Measurements from ENCODE around the gene MISP3. TPM values are rescaled to one million over a fixed set of nuclear protein-coding genes. Genes with fewer than 3 reads are reported as not detected.

MISP3 gene
- polyA plus RNA-seq, 6 donors from 2014 or later = 0.16 to 0.53 (median 0.20) TPM; not detected in 3

GRCh38 chr19:14116918-14117578, 44.5 kb downstream of the MISP3 start:
- peak overlapping the region; percentile 80 to 95 (median 93) for H3K4me3 Mint-ChIP-seq
- H3K9me3 Mint-ChIP-seq = no peaks in the 10 kb centered on the region
- peak overlapping the region in 4 of 6 donors; percentile 24 to 89 (median 84) for H3K27ac Mint-ChIP-seq
- ATAC-seq (ENCODE audit: low read depth in 2 of 2) = no peak
- DNase-seq = no peak
- H3K36me3 Mint-ChIP-seq = no peaks in the 10 kb centered on the region
- no peaks in the 10 kb centered on the region for H3K27me3 Mint-ChIP-seq
- peaks cover 39 to 45% (median 44%) of the 10 kb centered on the region in 3 donors for H3K4me1 Mint-ChIP-seq

GRCh38 chr19:14117668-14118164, 45.1 kb downstream of the MISP3 start, which contains the start of gene PRKACA:
Gene PRKACA, minus strand, starts transcription at chr19:14117762. Its CDS starts 215 bp downstream, at chr19:14117547.
- H3K27me3 Mint-ChIP-seq = no peaks in the 10 kb centered on the region
- DNase-seq = peak; percentile 99
- H3K9me3 Mint-ChIP-seq = no peaks in the 10 kb centered on the region
- no peaks in the 10 kb centered on the region for H3K36me3 Mint-ChIP-seq
- peaks cover 39 to 45% (median 44%) of the 10 kb centered on the region in 3 donors for H3K4me1 Mint-ChIP-seq
- H3K27ac Mint-ChIP-seq = peak within 1 kb of the TSS; percentile 93 to 100 (median 98)
- peak within 1 kb of the TSS; percentile 92 to 98 (median 96) for H3K4me3 Mint-ChIP-seq
- peak; percentile 91 for ATAC-seq (ENCODE audit: low read depth in 2 of 2)

- peak; percentile 20 to 21 for ATAC-seq (ENCODE audit: low read depth in 2 of 2)
- H3K9me3 Mint-ChIP-seq = no peaks in the 10 kb centered on the region
Measured at GRCh38 chr19:14118165-14119051, 45.8 kb downstream of the MISP3 start.

DNA sequence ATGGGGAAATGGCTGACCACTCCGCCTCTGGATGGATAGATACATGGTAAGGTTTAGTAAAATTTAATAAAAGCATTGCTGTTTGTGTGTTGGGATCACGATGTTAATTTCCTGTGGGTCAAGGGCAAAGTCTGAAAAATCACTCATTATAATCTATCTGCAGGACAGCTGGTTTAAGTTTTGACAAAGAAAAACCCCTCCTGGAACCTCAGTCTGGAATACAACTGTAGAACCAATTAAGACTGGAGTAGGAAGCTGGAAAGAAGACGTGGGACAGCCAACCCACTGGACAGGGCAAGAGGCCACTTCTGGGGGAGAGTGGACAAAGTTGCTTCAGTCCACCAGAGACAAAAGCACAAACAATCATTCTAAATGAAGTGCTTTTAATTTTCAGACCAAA, 46.6 kb downstream of the MISP3 start:
- ATAC-seq (ENCODE audit: low read depth in 2 of 2) (no peak), DNase-seq (no peak)
- Mint-ChIP-seq H3K9me3 (no peaks in the 10 kb centered on the region), H3K36me3 (no peaks in the 10 kb centered on the region), H3K27ac (peak overlapping the region in 4 of 6 donors; percentile 76 to 100 (median 98)), H3K27me3 (no peaks in the 10 kb centered on the region), H3K4me3 (peak overlapping the region; percentile 91 to 97 (median 94)), H3K4me1 (peaks cover 35 to 39% (median 37%) of the 10 kb centered on the region in 3 donors)

More at GRCh38 chr19:14118165-14119051, 45.8 kb downstream of the MISP3 start:
- peak; percentile 51 for DNase-seq
- no peaks in the 10 kb centered on the region for H3K36me3 Mint-ChIP-seq
- H3K4me1 Mint-ChIP-seq = peaks cover 39 to 44% (median 42%) of the 10 kb centered on the region in 3 donors
- peak overlapping the region; percentile 91 to 97 (median 94) for H3K4me3 Mint-ChIP-seq
- peak overlapping the region; percentile 93 to 100 (median 98) for H3K27ac Mint-ChIP-seq
- H3K27me3 Mint-ChIP-seq = no peaks in the 10 kb centered on the region

- H3K36me3 Mint-ChIP-seq = no peaks in the 10 kb centered on the region
- no peak for ATAC-seq (ENCODE audit: low read depth in 2 of 2)
- H3K27ac Mint-ChIP-seq = no peak overlapping the region
- DNase-seq = no peak
- H3K27me3 Mint-ChIP-seq = no peaks in the 10 kb centered on the region
- peaks cover 31 to 35% (median 32%) of the 10 kb centered on the region in 3 donors for H3K4me1 Mint-ChIP-seq
- H3K9me3 Mint-ChIP-seq = no peaks in the 10 kb centered on the region
- H3K4me3 Mint-ChIP-seq = peak overlapping the region in 4 of 8 donors; percentile 68 to 94 (median 81)
Measured at GRCh38 chr19:14119644-14120496, 47.3 kb downstream of the MISP3 start.

DNA sequence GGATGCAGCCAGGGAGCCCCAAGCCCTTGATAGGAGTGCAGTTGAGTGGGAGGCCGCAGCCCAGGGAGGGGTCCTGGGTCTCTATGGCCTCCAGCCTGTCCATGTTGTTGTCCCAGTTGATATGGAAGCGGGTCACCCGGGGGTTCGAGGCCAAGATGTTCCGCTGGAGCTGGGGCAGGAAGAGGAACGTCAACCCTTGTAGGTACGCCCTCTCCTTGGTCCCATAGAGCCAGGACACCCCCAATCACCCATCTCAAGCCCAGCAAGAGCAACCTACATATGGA, 47.9 kb downstream of the MISP3 start:
- Mint-ChIP-seq H3K36me3 (no peaks in the 10 kb centered on the region), H3K27me3 (no peaks in the 10 kb centered on the region), H3K4me3 (peak overlapping the region in 1 of 8 donors; percentile 68), H3K9me3 (no peaks in the 10 kb centered on the region), H3K4me1 (peaks cover 27 to 30% (median 29%) of the 10 kb centered on the region in 3 donors), H3K27ac (no peak overlapping the region)
- ATAC-seq (ENCODE audit: low read depth in 2 of 2) (no peak), DNase-seq (no peak)

DNA sequence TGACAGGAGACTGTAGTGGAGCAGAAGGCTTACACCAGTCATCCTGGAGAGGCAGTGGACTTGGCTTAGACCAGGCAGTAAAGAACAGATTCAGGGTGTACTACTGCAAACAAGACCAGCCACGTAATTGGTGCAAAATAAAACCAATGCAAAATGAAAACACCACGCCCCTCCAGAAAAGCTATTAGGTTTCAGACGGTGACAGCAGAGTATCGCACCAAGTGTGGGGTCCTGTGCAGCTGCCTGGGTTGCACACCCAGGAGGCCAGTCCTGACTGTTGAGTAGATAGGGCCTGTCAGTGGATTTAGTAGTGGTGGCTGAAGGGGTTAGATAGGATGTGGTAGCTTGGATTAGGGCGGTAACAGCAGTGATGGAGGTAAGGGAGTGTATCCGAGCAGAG, 50.3 kb downstream of the MISP3 start:
- Mint-ChIP-seq H3K4me1 (peaks cover 8 to 12% (median 11%) of the 10 kb centered on the region in 3 donors), H3K9me3 (no peaks in the 10 kb centered on the region), H3K27ac (no peak overlapping the region), H3K36me3 (no peaks in the 10 kb centered on the region), H3K4me3 (no peak overlapping the region), H3K27me3 (no peaks in the 10 kb centered on the region)
- DNase-seq = no peak
- no peak for ATAC-seq (ENCODE audit: low read depth in 2 of 2)

Other genes with a start within 250 kb of the MISP3 start
- gene NANOS3, start 195.7 kb upstream of the MISP3 start, polyA plus RNA-seq (ENCODE audit: low read depth in 6 of 6) = not detected
- under 1 TPM in 2 of 6 donors, not detected in 4; 0.47 to 0.51 TPM for gene BRME1, start 166.7 kb upstream of the MISP3 start, polyA plus RNA-seq (ENCODE audit: low read depth in 6 of 6)
- gene CC2D1A, start 166.6 kb upstream of the MISP3 start, polyA plus RNA-seq (ENCODE audit: low read depth in 6 of 6) = 10 to 100 TPM in 2 of 6 donors, 1 to 10 TPM in 4; 2.9 to 13.9 (median 4.3) TPM
- not detected for gene PODNL1, start 134.4 kb upstream of the MISP3 start, polyA plus RNA-seq (ENCODE audit: low read depth in 6 of 6)
- gene DCAF15, start 120.3 kb upstream of the MISP3 start, polyA plus RNA-seq (ENCODE audit: low read depth in 6 of 6) = 1 to 10 TPM; 3.3 to 8.5 (median 5.4) TPM
- gene RFX1, start 66.5 kb upstream of the MISP3 start, polyA plus RNA-seq (ENCODE audit: low read depth in 6 of 6) = 1 to 10 TPM in 3 of 6 donors, under 1 TPM in 3; 0.27 to 2.3 (median 1.1) TPM
- not detected for gene RLN3, start 44.6 kb upstream of the MISP3 start, polyA plus RNA-seq (ENCODE audit: low read depth in 6 of 6)
- gene IL27RA, start 41.0 kb upstream of the MISP3 start, polyA plus RNA-seq (ENCODE audit: low read depth in 6 of 6) = 10 to 100 TPM; 38.5 to 55.6 (median 48.2) TPM
- not detected for gene PALM3, start 10.7 kb upstream of the MISP3 start, polyA plus RNA-seq (ENCODE audit: low read depth in 6 of 6)
- not detected for gene C19orf67, start 13.0 kb downstream of the MISP3 start, polyA plus RNA-seq (ENCODE audit: low read depth in 6 of 6)
- 1 to 10 TPM in 5 of 6 donors, under 1 TPM in 1; 0.52 to 2.1 (median 1.2) TPM for gene SAMD1, start 18.0 kb downstream of the MISP3 start, polyA plus RNA-seq (ENCODE audit: low read depth in 6 of 6)
- 1 to 10 TPM in 3 of 6 donors, under 1 TPM in 2, not detected in 1; 0.60 to 3.1 (median 1.2) TPM for gene PRKACA, start 45.0 kb downstream of the MISP3 start, polyA plus RNA-seq (ENCODE audit: low read depth in 6 of 6)
- gene ASF1B, start 63.8 kb downstream of the MISP3 start, polyA plus RNA-seq (ENCODE audit: low read depth in 6 of 6) = 1 to 10 TPM; 1.8 to 4.1 (median 2.5) TPM
- gene ADGRL1, start 133.4 kb downstream of the MISP3 start, polyA plus RNA-seq (ENCODE audit: low read depth in 6 of 6) = not detected

All from naive B cell (primary cell).